Activated CD4-positive, alpha-beta T cell treated with anti-CD3 and anti-CD28 coated beads, Interleukin-2, Interleukin-6, amounts not matched to agents 100 ng/mL and 50 ng/mL, durations not matched to agents 16 hours and 8 hours (primary cell): ENCODE data around the gene ZC2HC1B.

Experiments
- DNase-seq: peaks from one replicate; pipeline ENCODE4 v3.0.0-alpha.2; 2020

Gene ZC2HC1B

GRCh38 chr6:143963158-143963919 is 99.1 kb downstream of the ZC2HC1B start:
- no peak for DNase-seq

GRCh38 chr6:143964674-143965081 is 100.4 kb downstream of the ZC2HC1B start:
- no peak for DNase-seq

GRCh38 chr6:143965503-143966171 is 101.4 kb downstream of the ZC2HC1B start:
- no peak for DNase-seq

GRCh38 chr6:143966312-143966711 is 102.0 kb downstream of the ZC2HC1B start:
- DNase-seq: no peak

- DNase-seq: no peak
Measured at GRCh38 chr6:143967706-143968376, 103.6 kb downstream of the ZC2HC1B start.

GRCh38 chr6:143969077-143969476 is 104.8 kb downstream of the ZC2HC1B start:
- no peak for DNase-seq

GRCh38 chr6:143970456-143971218 is 106.4 kb downstream of the ZC2HC1B start:
- DNase-seq: no peak

GRCh38 chr6:143971482-143972205 is 107.4 kb downstream of the ZC2HC1B start:
- no peak for DNase-seq

GRCh38 chr6:143973097-143973966 is 109.1 kb downstream of the ZC2HC1B start:
- DNase-seq: no peak

- no peak for DNase-seq
Measured at GRCh38 chr6:143974089-143974488, 109.8 kb downstream of the ZC2HC1B start.

- DNase-seq: no peak
Measured at GRCh38 chr6:143976806-143977349, 112.6 kb downstream of the ZC2HC1B start.

- no peak for DNase-seq
Measured at GRCh38 chr6:143980921-143981320, 116.6 kb downstream of the ZC2HC1B start.

GRCh38 chr6:143982968-143983367 is 118.7 kb downstream of the ZC2HC1B start:
- no peak for DNase-seq

GRCh38 chr6:143984666-143985065 is 120.4 kb downstream of the ZC2HC1B start:
- DNase-seq: no peak

- no peak for DNase-seq
Measured at GRCh38 chr6:143986463-143987065, 122.3 kb downstream of the ZC2HC1B start.
